Right forelimb (tissue), 1 donor: ENCODE results near the gene SLC26A3.
"Not testable (repeated sequence)": the region's sequence is repeated elsewhere in the genome, so short reads cannot be mapped to it uniquely, and the experiment has no call there.

ENCODE experiments used
- DNase-seq: peaks from one replicate; pipeline ENCODE4 v3.0.0-alpha.2; 2018

The SLC26A3 gene

GRCh38 chr7:107803009-107803610, at the start of gene SLC26A3:
TSS of gene SLC26A3 (minus strand) at chr7:107803223. CDS start at chr7:107794509, 8,714 bp downstream.
- no peak for DNase-seq

GRCh38 chr7:107850643-107851042, 47.6 kb upstream of the SLC26A3 start:
- no peak for DNase-seq

GRCh38 chr7:107850216-107850615, 47.2 kb upstream of the SLC26A3 start:
- DNase-seq, result no peak

- not testable (repeated sequence) for DNase-seq
Observed at GRCh38 chr7:107848211-107848610, 45.2 kb upstream of the SLC26A3 start.

- not testable (repeated sequence) for DNase-seq
Observed at GRCh38 chr7:107847836-107848175, 44.8 kb upstream of the SLC26A3 start.

- DNase-seq, result no peak
Observed at GRCh38 chr7:107847168-107847835, 44.3 kb upstream of the SLC26A3 start.

- no peak for DNase-seq
Observed at GRCh38 chr7:107846324-107846723, 43.3 kb upstream of the SLC26A3 start.

- no peak for DNase-seq
Observed at GRCh38 chr7:107843184-107843583, 40.2 kb upstream of the SLC26A3 start.

- DNase-seq, result no peak
Observed at GRCh38 chr7:107842213-107842612, 39.2 kb upstream of the SLC26A3 start.

- DNase-seq, result no peak
Observed at GRCh38 chr7:107838816-107839565, 36.0 kb upstream of the SLC26A3 start.

GRCh38 chr7:107838024-107838601, 35.1 kb upstream of the SLC26A3 start:
- DNase-seq, result no peak

- no peak for DNase-seq
Observed at GRCh38 chr7:107837145-107837512, 34.1 kb upstream of the SLC26A3 start.

- no peak for DNase-seq
Observed at GRCh38 chr7:107836237-107837144, 33.5 kb upstream of the SLC26A3 start.

- no peak for DNase-seq
Observed at GRCh38 chr7:107834401-107834800, 31.4 kb upstream of the SLC26A3 start.

GRCh38 chr7:107833684-107834106, 30.7 kb upstream of the SLC26A3 start:
- DNase-seq, result no peak

- no peak for DNase-seq
Observed at GRCh38 chr7:107830420-107830819, 27.4 kb upstream of the SLC26A3 start.

GRCh38 chr7:107828540-107828939, 25.5 kb upstream of the SLC26A3 start:
- DNase-seq, result no peak

GRCh38 chr7:107827501-107827900, 24.5 kb upstream of the SLC26A3 start:
- DNase-seq, result no peak

GRCh38 chr7:107826451-107826850, 23.4 kb upstream of the SLC26A3 start:
- DNase-seq, result no peak

- no peak for DNase-seq
Observed at GRCh38 chr7:107824858-107825257, 21.8 kb upstream of the SLC26A3 start.

- no peak for DNase-seq
Observed at GRCh38 chr7:107818622-107819021, 15.6 kb upstream of the SLC26A3 start.

GRCh38 chr7:107816011-107816566, 13.1 kb upstream of the SLC26A3 start:
- no peak for DNase-seq
